ENCODE measurements around the gene GALT. TPM values are rescaled to one million over a fixed set of nuclear protein-coding genes. Genes with fewer than 3 reads are reported as not detected.

GALT gene
- total RNA-seq, 1 experiment from 2014 or later: 27.6 TPM

GRCh38 chr9:34691936-34692315 is 45.5 kb downstream of the GALT start:
- no peaks in the 10 kb centered on the region for H3K36me3 ChIP-seq (ENCODE audit: insufficient read depth, low read length, poor library complexity, severe bottlenecking)
- no peak overlapping the region for H3K4me3 ChIP-seq (ENCODE audit: low read depth, low read length, poor library complexity, severe bottlenecking)
- ChIA-PET CTCF (interaction anchor here (1.6 kb wide), 1 partner anchor 11 kb away, joined by 8 read pairs; no protein-coding TSS in a partner anchor), POLR2A (ENCODE audit: low non-redundant PET) (no interaction called here)
- BruUV-seq (replicated peaks): no TSS peak
- intact Hi-C loops (cut with micrococcal nuclease; ENCODE audit: unreplicated experiment): no loop called here
- no peak overlapping the region for H3K27ac ChIP-seq (ENCODE audit: low read depth, low read length, poor library complexity, severe bottlenecking)
- no peaks in the 10 kb centered on the region for H3K4me1 ChIP-seq (ENCODE audit: insufficient read depth, low read length, poor library complexity, severe bottlenecking)
- TF ChIP-seq, protein P1, sequence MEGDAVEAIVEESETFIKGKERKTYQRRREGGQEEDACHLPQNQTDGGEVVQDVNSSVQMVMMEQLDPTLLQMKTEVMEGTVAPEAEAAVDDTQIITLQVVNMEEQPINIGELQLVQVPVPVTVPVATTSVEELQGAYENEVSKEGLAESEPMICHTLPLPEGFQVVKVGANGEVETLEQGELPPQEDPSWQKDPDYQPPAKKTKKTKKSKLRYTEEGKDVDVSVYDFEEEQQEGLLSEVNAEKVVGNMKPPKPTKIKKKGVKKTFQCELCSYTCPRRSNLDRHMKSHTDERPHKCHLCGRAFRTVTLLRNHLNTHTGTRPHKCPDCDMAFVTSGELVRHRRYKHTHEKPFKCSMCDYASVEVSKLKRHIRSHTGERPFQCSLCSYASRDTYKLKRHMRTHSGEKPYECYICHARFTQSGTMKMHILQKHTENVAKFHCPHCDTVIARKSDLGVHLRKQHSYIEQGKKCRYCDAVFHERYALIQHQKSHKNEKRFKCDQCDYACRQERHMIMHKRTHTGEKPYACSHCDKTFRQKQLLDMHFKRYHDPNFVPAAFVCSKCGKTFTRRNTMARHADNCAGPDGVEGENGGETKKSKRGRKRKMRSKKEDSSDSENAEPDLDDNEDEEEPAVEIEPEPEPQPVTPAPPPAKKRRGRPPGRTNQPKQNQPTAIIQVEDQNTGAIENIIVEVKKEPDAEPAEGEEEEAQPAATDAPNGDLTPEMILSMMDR (conservative IDR thresholded peaks at IDR 0.05; ENCODE audit: low read depth, low read length): no peak
- TF ChIP-seq EZH2 (IDR thresholded peaks at IDR 0.05; ENCODE audit: borderline replicate concordance, low read depth, low read length, poor library complexity, severe bottlenecking): no peak
- no peaks in the 10 kb centered on the region for H3K27me3 ChIP-seq (replicated peaks; ENCODE audit: insufficient read depth, low read depth, low read length, poor library complexity)
- H3K9me3 ChIP-seq (ENCODE audit: low read depth, low read length, poor library complexity, severe bottlenecking): no peaks in the 10 kb centered on the region
- no peak for DNase-seq (ENCODE audit: low spot score)

DNA sequence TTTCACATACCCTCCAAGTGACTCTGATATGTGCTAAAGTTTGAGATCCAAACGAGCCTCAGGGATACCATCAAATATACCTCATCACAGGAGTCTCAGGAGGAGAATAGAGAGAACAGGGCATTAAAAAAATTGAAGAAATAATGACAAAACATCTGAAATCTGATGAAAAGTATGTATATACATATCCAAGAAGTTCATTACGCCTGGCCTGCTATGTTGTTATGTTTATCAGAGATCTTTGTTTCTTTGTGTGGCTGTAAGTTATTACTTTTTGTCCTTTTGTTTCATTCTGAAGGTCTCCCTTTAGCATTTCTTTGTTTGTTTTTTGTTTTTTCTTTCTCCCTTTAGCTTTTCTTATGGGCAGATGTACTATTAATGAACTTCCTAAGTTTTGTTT is 47.1 kb downstream of the GALT start:
- POLR2A ChIA-PET (ENCODE audit: low non-redundant PET): no interaction called here

DNA sequence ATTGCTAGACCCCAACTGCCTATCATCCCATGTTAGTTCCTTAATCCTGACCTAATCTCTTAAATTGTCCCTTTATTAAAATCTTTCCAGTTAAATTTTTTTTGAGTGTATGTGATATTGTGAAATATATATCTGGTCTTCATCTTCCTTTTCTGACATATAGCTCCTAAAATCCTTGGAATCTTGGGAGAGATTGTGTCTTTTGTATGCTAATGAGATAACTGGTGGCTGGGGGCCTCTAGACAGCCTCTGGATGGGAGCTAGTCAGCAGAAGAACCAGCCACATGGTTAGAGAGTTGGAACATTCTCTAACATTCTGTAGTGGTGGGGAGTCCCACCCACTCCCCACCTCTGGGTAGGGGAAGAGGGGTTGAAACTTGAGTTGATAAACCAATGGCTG is 48.3 kb downstream of the GALT start:
- H3K4me3 ChIP-seq (ENCODE audit: low read depth, low read length, poor library complexity, severe bottlenecking): no peak overlapping the region
- H3K27ac ChIP-seq (ENCODE audit: low read depth, low read length, poor library complexity, severe bottlenecking): no peak overlapping the region
- ChIA-PET CTCF (no interaction called here), POLR2A (ENCODE audit: low non-redundant PET) (no interaction called here)
- H3K27me3 ChIP-seq (replicated peaks; ENCODE audit: insufficient read depth, low read depth, low read length, poor library complexity): no peaks in the 10 kb centered on the region
- TF ChIP-seq EZH2 (IDR thresholded peaks at IDR 0.05; ENCODE audit: borderline replicate concordance, low read depth, low read length, poor library complexity, severe bottlenecking): no peak
- TF ChIP-seq, protein P1 (conservative IDR thresholded peaks at IDR 0.05; ENCODE audit: low read depth, low read length): no peak
- intact Hi-C loops (cut with micrococcal nuclease; ENCODE audit: unreplicated experiment): no loop called here
- no peaks in the 10 kb centered on the region for H3K9me3 ChIP-seq (ENCODE audit: low read depth, low read length, poor library complexity, severe bottlenecking)
- H3K36me3 ChIP-seq (ENCODE audit: insufficient read depth, low read length, poor library complexity, severe bottlenecking): no peaks in the 10 kb centered on the region
- DNase-seq (ENCODE audit: low spot score): no peak
- no TSS peak for BruUV-seq (replicated peaks)
- no peaks in the 10 kb centered on the region for H3K4me1 ChIP-seq (ENCODE audit: insufficient read depth, low read length, poor library complexity, severe bottlenecking)

More for the DNA sequence above, 47.1 kb downstream of the GALT start:
- Histone ChIP-seq H3K4me3 (ENCODE audit: low read depth, low read length, poor library complexity, severe bottlenecking) (no peak overlapping the region), H3K27ac (ENCODE audit: low read depth, low read length, poor library complexity, severe bottlenecking) (no peak overlapping the region), H3K9me3 (ENCODE audit: low read depth, low read length, poor library complexity, severe bottlenecking) (no peaks in the 10 kb centered on the region), H3K4me1 (ENCODE audit: insufficient read depth, low read length, poor library complexity, severe bottlenecking) (no peaks in the 10 kb centered on the region), H3K36me3 (ENCODE audit: insufficient read depth, low read length, poor library complexity, severe bottlenecking) (no peaks in the 10 kb centered on the region), H3K27me3 (replicated peaks; ENCODE audit: insufficient read depth, low read depth, low read length, poor library complexity) (no peaks in the 10 kb centered on the region)
- TF ChIP-seq, protein P1 (conservative IDR thresholded peaks at IDR 0.05; ENCODE audit: low read depth, low read length): no peak
- TF ChIP-seq EZH2 (IDR thresholded peaks at IDR 0.05; ENCODE audit: borderline replicate concordance, low read depth, low read length, poor library complexity, severe bottlenecking): no peak
- CTCF ChIA-PET: no interaction called here
- no TSS peak for BruUV-seq (replicated peaks)
- DNase-seq (ENCODE audit: low spot score): no peak
- intact Hi-C loops (cut with micrococcal nuclease; ENCODE audit: unreplicated experiment): no loop called here

Other genes starting within 250 kb of the GALT start
- 62.1 and 63.3 TPM in 2 replicates for gene FAM219A, start 188.1 kb upstream of the GALT start, total RNA-seq (2021)
- 1.4 TPM in 1 of 2 replicates, not detected in the other for gene DNAI1, start 187.9 kb upstream of the GALT start, total RNA-seq (2021)
- 1.2 and 2.8 TPM in 2 replicates for gene ENHO, start 123.7 kb upstream of the GALT start, total RNA-seq (2021)
- gene CNTFR, start 57.0 kb upstream of the GALT start, total RNA-seq (2021): 3.7 and 4.5 TPM in 2 replicates
- gene RPP25L, start 34.6 kb upstream of the GALT start, total RNA-seq (2021): 19.7 and 31.6 TPM in 2 replicates
- gene DCTN3, start 26.2 kb upstream of the GALT start, total RNA-seq (2021): 79.3 and 89.4 TPM in 2 replicates
- gene ARID3C, start 17.6 kb upstream of the GALT start, total RNA-seq (2021): not detected in 2 replicates
- 165 and 172 TPM in 2 replicates for gene SIGMAR1, start 8.9 kb upstream of the GALT start, total RNA-seq (2021)
- gene IL11RA, start 5.5 kb downstream of the GALT start, total RNA-seq (2021): 5.6 and 12.1 TPM in 2 replicates
- gene CCL27, start 16.0 kb downstream of the GALT start, total RNA-seq (2021): not detected in 2 replicates
- gene CCL19, start 44.6 kb downstream of the GALT start, total RNA-seq (2021): not detected in 2 replicates
- not detected in 2 replicates for gene CCL21, start 63.5 kb downstream of the GALT start, total RNA-seq (2021)

All from A673 (cell line).